HT1080 (cell line): ENCODE measurements around the gene FLCN. TPM values are rescaled to one million over a fixed set of nuclear protein-coding genes. Genes with fewer than 3 reads are reported as not detected.

Source experiments
- DNase-seq: peaks from one replicate; pipeline ENCODE4 v3.0.0-alpha.2; 2015; ENCODE audit warnings: low read depth
- small RNA-seq: library from RNA; depleted of rRNA; stranded (forward); fragments of <200 nt; gene quantifications from one replicate; pipeline ENCODE3, GENCODE V24; 2014
- total RNA-seq: library from RNA; depleted of rRNA; stranded (reverse); fragments of >200 nt; shearing (Covaris generic); gene quantifications from 2 replicates; pipeline ENCODE4 v1.2.3, GENCODE V29; 2014; rRNA removed

Gene FLCN
- total RNA-seq, 1 experiment from 2014 or later: 35.4 TPM

GRCh38 chr17:17169396-17169795 lies 67.6 kb downstream of the FLCN start:
- no peak for DNase-seq

DNA sequence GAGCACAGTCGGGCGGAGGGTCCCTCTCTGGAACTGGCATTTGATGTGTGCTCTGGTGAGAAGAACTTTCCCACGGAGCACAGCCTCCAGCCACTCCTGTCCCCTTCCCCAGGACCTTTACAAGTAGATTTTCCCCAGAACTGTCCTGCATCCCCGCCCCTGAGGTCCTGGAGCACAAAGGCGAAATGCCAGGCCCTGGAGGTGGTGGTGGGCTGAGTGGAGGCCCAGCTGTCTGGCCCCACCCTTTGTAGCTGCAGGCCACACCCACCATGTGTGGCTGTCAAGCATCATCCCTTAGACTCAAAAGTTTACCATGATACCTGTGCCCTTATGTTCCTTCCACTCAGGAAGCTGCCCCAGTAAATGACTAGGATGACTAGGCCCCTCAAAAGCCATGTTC lies 68.6 kb downstream of the FLCN start:
- DNase-seq: no peak

DNA sequence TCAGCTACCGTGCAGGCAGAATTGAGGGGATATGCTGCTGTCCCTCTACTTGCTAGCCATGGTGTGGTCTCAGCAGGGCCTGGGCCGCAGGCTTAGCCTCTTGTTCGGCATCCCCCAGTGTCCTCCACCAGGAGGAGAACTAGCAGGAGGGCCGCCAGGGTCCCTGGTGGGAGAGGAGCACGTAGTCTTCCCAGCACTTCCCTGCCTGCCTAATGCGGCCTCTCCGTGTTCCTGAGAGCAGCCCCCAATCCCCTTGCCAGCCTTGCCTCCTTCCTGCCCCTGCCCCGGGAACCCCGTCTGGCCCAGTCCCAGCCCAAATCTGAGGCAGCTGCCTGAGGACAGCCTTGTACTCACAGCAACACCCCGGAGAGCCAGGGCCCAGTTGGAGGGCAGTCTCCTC lies 69.0 kb downstream of the FLCN start:
- DNase-seq: no peak

DNA sequence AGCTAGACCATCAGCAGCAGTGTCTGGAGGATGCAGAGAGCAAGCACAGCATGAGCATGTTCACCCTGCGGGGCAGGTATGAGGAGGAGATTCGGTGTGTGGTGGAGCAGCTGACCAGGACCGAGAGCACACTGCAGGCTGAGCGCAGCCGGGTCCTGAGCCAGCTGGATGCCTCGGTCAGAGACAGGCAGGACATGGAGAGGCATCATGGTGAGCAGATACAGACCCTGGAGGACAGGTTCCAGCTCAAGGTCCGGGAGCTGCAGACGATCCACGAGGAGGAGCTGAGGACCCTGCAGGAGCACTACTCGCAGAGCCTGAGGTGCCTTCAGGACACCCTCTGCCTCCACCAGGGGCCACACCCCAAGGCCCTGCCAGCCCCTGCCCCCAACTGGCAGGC lies 69.6 kb downstream of the FLCN start:
- no peak for DNase-seq

GRCh38 chr17:17166446-17166845 lies 70.5 kb downstream of the FLCN start:
- no peak for DNase-seq

- DNase-seq: no peak
Observed at GRCh38 chr17:17165666-17166308, 71.2 kb downstream of the FLCN start.

DNA sequence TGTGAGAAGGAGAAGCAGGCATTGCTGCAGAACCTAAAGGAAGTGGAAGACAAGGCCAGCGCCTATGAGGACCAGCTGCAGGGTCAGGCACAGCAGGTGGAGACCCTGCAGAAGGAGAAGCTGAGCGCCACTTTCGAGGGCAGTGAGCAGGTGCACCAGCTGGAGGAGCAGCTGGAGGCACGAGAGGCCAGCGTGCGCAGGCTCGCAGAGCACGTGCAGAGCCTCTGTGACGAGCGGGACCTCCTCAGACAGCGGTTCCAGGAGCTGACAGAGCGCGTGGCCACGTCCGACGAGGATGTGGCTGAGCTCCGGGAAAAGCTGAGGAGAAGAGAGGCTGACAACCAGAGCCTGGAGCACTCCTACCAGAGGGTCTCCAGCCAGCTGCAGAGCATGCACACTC lies 72.3 kb downstream of the FLCN start:
- no peak for DNase-seq

- DNase-seq: no peak
Observed at GRCh38 chr17:17164156-17164555, 72.8 kb downstream of the FLCN start.

Small RNA genes lying within 50 kb of the gene (small RNA-seq; reads per million reads assigned to genes)
- not detected for gene RNU6-767P

Other genes starting within 250 kb of the FLCN start
- 290 and 340 TPM in 2 replicates for gene MPRIP, start 194.7 kb downstream of the FLCN start, total RNA-seq
- not detected in 2 replicates for gene PLD6, start 30.8 kb downstream of the FLCN start, total RNA-seq
- 154 and 183 TPM in 2 replicates for gene COPS3, start 44.1 kb upstream of the FLCN start, total RNA-seq
- gene NT5M, start 66.2 kb upstream of the FLCN start, total RNA-seq: 1.9 and 2.9 TPM in 2 replicates
- 9.7 and 13.7 TPM in 2 replicates for gene MED9, start 239.8 kb upstream of the FLCN start, total RNA-seq